Effector CD4-positive, alpha-beta T cell (primary cell): ENCODE data around the gene VSIG2.
"Not testable (repeated sequence)": the region's sequence is repeated elsewhere in the genome, so short reads cannot be mapped to it uniquely, and the experiment has no call there.

Source experiments
- DNase-seq: peaks from one replicate; pipeline ENCODE4 v3.0.0-alpha.2; 2020
- total RNA-seq: gene quantifications from one replicate; lab custom pipeline; 2026; lab: John Stamatoyannopoulos, UW

VSIG2 gene, protein sequence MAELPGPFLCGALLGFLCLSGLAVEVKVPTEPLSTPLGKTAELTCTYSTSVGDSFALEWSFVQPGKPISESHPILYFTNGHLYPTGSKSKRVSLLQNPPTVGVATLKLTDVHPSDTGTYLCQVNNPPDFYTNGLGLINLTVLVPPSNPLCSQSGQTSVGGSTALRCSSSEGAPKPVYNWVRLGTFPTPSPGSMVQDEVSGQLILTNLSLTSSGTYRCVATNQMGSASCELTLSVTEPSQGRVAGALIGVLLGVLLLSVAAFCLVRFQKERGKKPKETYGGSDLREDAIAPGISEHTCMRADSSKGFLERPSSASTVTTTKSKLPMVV
- total RNA-seq = 0.94 reads per million

DNA sequence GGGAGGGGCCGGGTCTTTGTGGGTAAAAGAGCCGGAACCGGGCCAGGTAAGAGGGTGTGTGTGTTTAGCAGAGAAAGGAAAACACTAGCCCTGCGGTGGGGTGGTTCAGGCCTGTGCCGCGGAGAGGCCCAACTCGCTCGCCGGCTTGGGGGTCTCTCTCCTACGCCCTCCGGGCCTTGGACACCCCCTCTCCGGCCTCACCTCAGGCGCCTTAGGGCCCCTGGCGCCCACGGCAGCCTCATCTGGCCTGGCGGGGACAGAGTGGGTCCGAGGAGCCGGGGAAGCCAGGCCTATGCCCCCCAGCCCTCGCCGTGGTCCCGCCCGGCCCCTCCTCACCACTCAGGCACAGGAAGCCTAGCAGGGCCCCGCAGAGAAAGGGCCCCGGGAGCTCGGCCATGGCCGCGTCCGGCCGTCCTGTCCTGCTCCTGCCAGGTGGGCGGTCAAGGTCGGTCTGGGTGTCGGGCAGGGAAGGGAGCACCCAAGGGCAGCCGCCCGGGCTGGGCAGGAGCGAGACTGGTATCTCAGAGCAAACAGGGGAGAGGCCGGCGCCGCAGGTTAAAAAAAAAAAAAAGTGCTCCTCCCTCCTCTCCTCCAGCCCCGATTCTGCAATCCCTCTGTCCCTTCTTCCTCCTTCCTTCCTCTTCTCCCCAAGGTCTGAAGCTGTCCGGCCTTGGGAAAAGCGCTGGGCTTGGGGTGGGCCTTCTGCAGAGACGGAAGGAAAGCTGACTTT, at the start of gene VSIG2:
VSIG2 (minus strand) TSS at position 515 of the 730 bp plus-strand sequence; CDS start at position 397, 118 bp downstream.
- no peak for DNase-seq

DNA sequence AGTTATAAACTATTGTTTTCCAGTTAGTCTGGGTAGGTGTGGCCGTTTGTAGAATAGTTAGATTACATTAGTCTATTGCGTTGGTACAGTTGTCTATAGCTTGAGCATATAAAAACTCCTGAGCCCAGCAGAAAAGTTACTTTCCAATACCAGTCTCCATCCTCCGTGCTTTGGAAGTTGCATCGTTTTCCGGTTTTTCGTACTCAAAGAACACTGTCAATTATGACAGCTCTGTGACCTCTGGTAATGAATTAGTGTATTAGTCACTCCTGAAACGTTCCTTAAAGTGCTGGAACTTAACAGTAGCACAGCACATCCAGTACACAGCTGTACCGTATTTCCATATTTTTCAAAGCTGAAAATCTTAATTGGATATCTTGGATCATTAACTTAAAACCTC, 49.0 kb upstream of the VSIG2 start:
- no peak for DNase-seq

GRCh38 chr11:124800226-124800929, 48.3 kb upstream of the VSIG2 start, which contains the start of gene MSANTD2:
TSS of gene MSANTD2 (minus strand) at chr11:124800406. CDS start at chr11:124800380, 26 bp downstream.
- peak; percentile 67 for DNase-seq

DNA sequence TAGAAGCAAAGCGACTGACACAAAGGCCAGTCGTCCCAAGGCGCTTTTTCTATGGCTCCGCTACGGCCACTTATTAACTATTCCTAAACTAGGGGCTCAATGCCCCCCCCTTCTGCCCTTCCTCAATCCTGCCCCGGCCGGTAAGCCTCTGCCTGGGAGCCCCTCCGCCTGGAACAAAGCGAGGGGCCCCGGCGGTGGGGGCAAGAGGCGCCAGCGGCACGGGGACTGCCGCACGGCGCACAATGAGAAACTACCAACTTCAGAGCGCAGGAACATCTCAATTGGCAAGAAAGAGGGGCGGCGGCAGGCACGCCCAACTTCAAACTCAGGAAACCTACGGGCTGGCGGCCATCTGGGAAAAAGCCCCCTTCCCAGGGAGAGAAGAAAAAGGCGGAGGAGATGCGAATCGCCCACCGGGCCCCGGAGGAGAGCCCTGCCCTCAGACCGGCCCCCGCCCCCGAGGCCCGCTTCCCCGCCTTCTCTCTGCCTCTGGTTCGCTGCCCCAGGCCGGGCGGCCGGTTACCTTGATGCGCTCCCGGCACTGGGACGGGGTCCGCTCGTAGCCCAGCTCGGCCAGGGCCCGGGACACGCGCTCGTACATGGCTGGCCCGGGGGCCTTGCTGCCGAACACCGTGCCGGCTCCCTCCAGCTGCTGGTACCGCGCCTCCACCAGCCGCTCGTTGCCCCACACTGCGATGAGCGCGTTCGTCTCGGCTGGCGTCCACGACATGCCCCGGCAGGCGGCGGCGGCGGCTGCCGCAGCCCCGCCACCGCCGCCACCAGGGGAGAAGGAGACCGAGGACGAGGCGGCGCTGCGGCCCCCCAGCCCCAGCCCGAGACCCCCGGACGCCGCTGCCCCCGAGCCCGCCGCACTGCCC, 47.5 kb upstream of the VSIG2 start:
- peak; percentile 17 for DNase-seq

DNA sequence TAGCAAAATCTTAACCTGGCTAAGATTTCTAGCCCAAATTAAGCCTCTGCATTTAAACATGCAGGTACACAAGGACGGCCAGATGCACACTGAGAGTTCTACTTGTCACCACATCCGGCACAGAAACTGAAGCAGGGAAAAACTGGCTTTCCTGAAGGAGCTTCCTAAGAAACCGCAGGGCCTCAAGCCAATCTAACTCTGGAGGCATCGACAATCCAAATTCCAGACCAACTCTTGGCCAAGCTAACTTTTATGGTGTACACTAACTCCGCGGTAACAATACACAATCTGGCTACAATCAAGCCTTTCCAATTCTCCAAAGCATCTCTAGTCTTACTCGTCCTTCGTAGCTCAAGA, 46.9 kb upstream of the VSIG2 start:
- no peak for DNase-seq

DNA sequence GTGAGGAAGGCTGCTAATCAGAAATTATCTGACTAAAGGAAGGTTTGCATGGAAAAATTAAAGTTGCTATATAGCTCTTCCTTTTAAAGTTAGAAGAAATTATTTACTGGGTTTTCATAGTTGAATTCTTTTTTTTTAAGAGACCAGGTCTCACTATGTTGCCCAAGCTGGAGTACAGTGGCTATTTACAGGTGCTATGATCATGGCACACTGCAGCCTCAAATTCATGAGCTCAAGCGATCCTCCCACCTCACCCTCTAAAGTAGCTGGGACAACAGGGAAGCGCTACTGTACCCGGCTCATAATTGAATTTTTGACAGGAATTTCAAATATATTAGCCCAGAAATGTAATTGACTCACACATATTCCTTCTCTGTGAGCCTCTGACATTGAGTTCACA, 44.3 kb upstream of the VSIG2 start:
- no peak for DNase-seq

DNA sequence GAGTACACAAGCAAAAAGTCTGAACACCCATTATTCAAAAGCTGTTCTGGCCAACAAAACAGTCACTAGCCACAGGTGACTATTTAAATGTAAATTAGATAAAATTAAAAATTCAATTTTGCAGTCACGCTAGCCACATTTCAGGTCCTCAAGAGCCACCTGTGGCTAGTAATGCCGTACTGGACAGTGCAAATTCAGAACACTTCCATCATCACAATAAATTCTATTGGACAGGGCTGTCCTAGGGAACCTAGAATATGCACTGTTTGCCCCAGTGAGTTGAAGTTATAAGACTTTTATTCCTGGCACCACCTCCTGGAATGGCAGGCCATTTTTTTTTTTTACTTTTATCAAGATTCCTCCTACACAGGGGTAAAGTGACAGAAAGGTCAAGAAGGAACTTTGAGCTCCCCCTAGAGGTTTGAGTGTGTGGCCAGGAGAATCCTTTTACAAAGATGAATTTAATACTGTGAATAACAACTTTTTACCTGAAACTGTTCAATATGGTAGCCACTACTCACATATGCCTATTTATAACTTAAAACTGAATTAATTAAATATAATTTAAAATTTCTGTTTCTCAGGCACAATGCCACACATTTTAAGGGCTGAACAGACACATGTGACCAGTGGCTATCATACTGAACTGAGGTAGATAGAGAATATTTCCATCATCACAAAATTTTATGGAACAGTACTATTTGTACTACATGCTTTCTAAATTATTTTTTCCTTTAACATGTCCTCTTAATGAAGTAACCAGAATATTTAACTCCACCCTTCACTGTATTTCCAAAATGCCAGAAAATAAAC, 41.6 kb upstream of the VSIG2 start:
- no peak for DNase-seq

- DNase-seq = no peak
These were observed 39.7 kb upstream of the VSIG2 start for GRCh38 chr11:124791626-124792341.

DNA sequence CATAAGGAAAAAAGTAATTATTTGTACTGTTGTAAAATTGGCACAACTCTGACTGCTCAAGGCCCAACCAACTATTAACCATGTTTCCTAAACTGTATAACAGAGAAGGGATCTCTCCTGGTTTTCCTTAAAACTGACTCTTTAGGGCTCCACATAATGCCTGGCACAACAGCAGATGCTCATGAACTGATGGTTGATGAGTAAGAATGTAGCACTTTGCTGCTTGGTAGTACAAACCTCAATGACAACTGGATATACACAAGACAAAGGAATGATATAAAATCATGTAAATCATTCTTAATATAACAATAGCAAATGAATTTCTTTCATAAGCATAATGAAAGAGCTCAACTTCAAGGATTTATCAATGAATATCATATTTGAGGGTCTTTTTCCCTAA, 36.5 kb upstream of the VSIG2 start:
- DNase-seq = no peak

DNA sequence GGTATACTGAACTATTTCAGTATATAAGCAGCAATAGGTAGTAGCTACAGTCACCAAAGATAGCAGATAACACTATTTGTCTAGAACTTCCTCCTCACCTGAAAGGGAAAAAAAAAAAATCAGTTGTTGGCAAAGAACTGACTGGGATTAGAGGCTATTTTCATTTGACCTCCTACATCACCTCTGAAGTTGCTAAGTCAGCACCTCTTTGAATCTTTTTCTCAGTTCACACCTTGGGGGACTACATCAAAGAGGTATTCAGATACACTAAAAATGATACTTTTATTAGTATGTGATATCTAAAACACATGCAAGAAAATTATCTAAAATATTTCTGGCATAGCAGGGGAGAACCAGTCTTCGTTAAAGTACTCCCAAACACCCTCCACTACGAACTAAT, 32.0 kb upstream of the VSIG2 start:
- no peak for DNase-seq

DNA sequence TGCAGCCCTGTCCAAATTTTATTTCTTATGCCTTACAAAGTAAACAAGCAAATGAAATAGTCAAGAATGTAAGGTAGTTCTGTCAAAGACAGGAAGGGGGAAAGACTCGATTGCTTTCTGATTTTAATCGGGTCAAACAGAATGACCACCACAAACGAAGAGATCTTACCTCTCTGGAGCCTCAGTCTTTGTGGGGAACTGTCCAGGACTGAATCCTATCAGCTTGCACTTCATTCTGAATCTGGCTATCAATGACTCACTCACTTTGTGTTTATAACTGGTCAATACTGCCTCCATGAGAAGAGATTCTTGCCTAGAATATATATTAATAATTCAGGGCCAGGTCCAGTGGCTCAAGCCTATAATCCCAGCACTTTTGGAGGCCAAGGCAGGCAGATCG, 30.9 kb upstream of the VSIG2 start:
- DNase-seq = no peak

- DNase-seq = no peak
These were observed 27.5 kb upstream of the VSIG2 start for GRCh38 chr11:124779568-124779967.

GRCh38 chr11:124778281-124778680, 26.2 kb upstream of the VSIG2 start:
- no peak for DNase-seq

DNA sequence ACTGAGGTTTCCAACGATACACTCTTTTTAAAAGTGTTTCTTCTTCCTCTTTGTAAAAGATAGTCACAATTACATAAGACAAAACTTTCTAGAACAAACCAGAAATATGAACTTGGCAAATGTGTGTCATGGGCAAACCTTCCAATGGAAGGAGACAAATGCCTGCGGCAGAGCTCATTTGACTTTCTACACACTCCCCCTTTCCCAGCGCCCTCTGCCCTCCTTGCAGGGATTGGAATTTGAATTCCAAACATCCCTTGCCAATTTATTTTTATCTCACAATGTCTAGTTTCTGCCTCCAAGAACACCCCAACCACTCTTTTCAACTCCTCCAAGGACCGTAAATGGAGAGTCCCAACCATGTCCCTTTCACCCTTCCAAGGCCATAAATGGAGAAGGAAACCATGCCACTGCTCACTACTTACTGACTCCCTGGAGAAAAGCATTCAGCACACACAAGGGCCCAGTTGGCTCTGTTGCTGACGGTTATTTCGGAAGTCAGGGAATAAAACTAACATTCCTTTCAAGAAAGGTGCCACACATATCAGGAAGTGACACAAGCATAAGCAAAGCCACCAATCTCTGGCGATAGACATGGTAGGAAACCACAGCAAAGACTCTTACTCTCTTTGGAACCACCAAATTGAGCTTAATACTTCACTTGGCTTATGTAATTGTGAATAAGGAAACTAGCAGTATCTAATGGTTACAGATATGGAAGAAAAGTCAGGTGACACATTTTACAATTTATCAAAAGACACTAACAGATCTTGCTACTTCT, 25.0 kb upstream of the VSIG2 start:
- no peak for DNase-seq

DNA sequence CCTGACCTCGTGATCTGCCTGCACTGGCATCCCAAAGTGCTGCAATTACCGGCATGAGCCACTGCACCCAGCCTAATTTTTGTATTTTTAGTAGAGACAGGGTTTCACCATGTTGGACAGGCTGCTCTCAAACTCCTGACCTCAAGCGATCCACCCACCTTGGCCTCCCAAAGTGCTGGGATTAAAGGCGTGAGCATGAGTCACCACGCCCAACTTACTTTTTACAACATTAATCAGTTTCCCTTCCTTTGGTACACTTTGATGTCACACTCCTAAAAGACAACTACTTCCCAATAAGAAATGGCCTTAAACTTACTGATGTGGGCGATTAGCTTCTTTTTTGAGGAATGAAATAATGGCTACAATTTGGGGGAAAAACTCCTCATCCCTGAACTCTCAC, 18.9 kb upstream of the VSIG2 start:
- DNase-seq = not testable (repeated sequence)

- no peak for DNase-seq
These were observed 18.0 kb upstream of the VSIG2 start for GRCh38 chr11:124769806-124770774.

- DNase-seq = no peak
These were observed 16.9 kb upstream of the VSIG2 start for GRCh38 chr11:124768914-124769313.

DNA sequence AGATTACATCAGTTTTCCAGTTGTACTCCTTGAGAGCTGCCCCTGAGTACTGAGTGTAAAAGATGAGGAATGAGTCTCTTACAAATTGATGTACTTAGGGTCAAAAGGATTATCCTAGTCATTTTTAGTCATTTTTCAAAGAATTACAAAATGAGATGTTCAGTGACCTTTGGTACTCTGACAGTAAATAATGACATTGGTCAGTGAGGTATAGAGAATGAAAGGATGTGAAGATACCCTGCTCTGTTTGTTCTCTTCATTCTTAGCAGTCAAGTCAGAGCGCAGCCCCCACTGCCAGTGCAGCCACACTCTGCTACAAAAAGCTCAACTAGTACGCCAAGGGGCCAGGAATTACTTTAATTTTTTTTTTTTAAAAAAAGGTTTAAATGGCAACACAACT, 14.1 kb upstream of the VSIG2 start:
- no peak for DNase-seq
